Sigmoid colon (tissue), 7 donors: Measurements from ENCODE around the gene EEF1E1. TPM values are rescaled to one million over a fixed set of nuclear protein-coding genes. Genes with fewer than 3 reads are reported as not detected.

ENCODE experiments used
- DNase-seq: peaks from one replicate; pipeline ENCODE4 v3.0.0-alpha.2; 2019
- H3K27ac ChIP-seq, 4 donors: fragments of 200-600 bp; sonication (generic); one replicate each; pipeline ENCODE4 v1.5.1; 2016 to 2019; ENCODE audit warnings: mild to moderate bottlenecking in 1 of 4
- H3K27me3 ChIP-seq, 3 donors: fragments of 200-600 bp; sonication (generic); one replicate each; pipeline ENCODE4 v1.5.1; 2019; ENCODE audit warnings: mild to moderate bottlenecking in 1 of 3
- H3K36me3 ChIP-seq, 4 donors: fragments of 200-600 bp; sonication (generic); one replicate each; pipeline ENCODE4 v1.5.1; 2016 to 2019
- H3K4me1 ChIP-seq, 4 donors: fragments of 200-600 bp; sonication (generic); one replicate each; pipeline ENCODE4 v1.5.1; 2017 to 2019
- H3K4me3 ChIP-seq, 4 donors: fragments of 200-600 bp; sonication (generic); one replicate each; pipeline ENCODE4 v1.5.1; 2017 to 2019; ENCODE audit warnings: mild to moderate bottlenecking in 2 of 4, moderate library complexity in 1 of 4
- H3K9me3 ChIP-seq, 4 donors: fragments of 200-600 bp in 3 of 4; sonication (generic) in 3 of 4; one replicate each; pipeline versions ENCODE4 v1.5.1 to v1.6.1; 2013 to 2019
- EP300 ChIP-seq, 4 donors: sonication (generic); formaldehyde crosslinking; IDR thresholded peaks; one replicate each; pipeline ENCODE4 v1.6.1; 2017; ENCODE audit warnings: antibody characterized with exemption in 4 of 4
- POLR2A ChIP-seq, 2 donors: fragments of 450-650 bp; IDR thresholded peaks; one replicate each; pipeline ENCODE4 v1.6.1; 2016; ENCODE audit warnings: antibody characterized with exemption in 2 of 2, mild to moderate bottlenecking in 2 of 2, moderate library complexity in 2 of 2
- POLR2AphosphoS5 ChIP-seq, 4 donors: sonication (generic); formaldehyde crosslinking; IDR thresholded peaks; one replicate each; pipeline ENCODE4 v1.6.1; 2017; ENCODE audit warnings: antibody characterized with exemption in 4 of 4
- WGBS, 2 donors: extraction: QIAGEN DNeasy Blood & Tissue Kit; methylation state at CpG; one replicate each; pipeline ENCODE4 v1.1.7; 2013; 5-methylcytosine and 5-hydroxymethylcytosine counted together
- intact Hi-C: fragments of 100-400 bp; cut with DNase I; formaldehyde crosslinking; loops from one replicate; pipeline ENCODE4 v1.15.1; 2023
- polyA plus RNA-seq, 3 donors: library from polyadenylated mRNA; stranded (reverse); fragments of 200-250 nt; gene quantifications; one replicate each; pipeline ENCODE4 v1.2.3, GENCODE V29; 2013
- total RNA-seq, 4 donors: library from RNA; depleted of rRNA; stranded (reverse); fragments of >200 nt; gene quantifications; one replicate each; pipeline ENCODE4 v1.1.0, GENCODE V29; 2016
- TF ChIP-seq, protein P1 (sequence below), 4 experiments: fragments of 450-650 bp in 3 of 4; fragments of 200-600 bp in 1 of 4; IDR thresholded peaks; one replicate each; pipeline ENCODE4 v1.5.1; 2016 to 2019; ENCODE audit warnings: antibody characterized with exemption in 4 of 4, mild to moderate bottlenecking in 3 of 4, moderate library complexity in 2 of 4
- donor health status: healthy with polysubstance abuse.
- donor health status: Bipolar disorder and iron deficiency.
- donor health status: healthy.

The EEF1E1 gene
- total and polyA plus RNA-seq, 7 donors, result 11.4 to 36.7 (median 21.9) TPM

DNA sequence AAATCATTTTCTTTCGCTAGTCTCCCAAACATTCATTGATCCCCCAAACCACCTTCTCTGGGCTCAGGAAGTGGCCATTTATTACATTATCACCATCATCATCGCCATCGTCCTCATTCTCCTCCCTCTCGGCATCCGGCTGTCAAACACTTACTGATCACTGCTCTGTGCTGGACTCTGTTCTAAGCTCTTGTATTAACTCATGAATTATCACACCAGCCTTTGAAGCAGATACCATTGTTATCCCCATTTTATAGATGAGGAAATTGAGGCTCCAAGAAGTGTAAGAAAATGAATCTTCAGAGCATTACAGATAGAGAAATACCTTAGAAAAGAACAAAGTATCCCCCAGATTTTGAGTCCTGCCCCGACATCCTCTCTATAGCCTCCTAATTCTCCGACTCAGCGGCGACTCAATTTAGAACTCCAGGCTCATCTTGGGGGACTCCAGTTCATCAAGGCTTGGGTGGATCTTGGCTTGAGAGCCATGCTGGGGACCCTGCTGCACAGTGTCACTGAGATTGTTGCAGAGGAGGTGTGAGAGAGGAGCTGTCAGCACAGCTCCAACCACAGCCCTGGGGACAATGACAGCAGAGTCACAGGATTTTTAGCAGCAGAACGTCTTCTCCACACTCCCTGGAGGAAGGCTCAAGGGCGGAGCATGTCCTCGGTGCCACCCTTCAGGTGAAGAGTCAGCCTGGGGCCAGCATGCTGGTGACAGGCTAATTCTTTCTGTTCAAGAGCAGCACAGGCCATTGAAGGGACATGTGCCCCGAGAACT, 6.6 kb upstream of the EEF1E1 start:
- Histone ChIP-seq H3K4me1 (no peaks in the 10 kb centered on the region), H3K4me3 (no peak overlapping the region), H3K27me3 (peaks cover 0 to 17% (median 5%) of the 10 kb centered on the region in 3 donors), H3K9me3 (no peaks in the 10 kb centered on the region), H3K36me3 (no peaks in the 10 kb centered on the region), H3K27ac (no peak overlapping the region)
- TF ChIP-seq POLR2A (IDR thresholded peaks at IDR 0.05), result no peak
- no peak for TF ChIP-seq EP300 (IDR thresholded peaks at IDR 0.05)
- TF ChIP-seq, protein P1, sequence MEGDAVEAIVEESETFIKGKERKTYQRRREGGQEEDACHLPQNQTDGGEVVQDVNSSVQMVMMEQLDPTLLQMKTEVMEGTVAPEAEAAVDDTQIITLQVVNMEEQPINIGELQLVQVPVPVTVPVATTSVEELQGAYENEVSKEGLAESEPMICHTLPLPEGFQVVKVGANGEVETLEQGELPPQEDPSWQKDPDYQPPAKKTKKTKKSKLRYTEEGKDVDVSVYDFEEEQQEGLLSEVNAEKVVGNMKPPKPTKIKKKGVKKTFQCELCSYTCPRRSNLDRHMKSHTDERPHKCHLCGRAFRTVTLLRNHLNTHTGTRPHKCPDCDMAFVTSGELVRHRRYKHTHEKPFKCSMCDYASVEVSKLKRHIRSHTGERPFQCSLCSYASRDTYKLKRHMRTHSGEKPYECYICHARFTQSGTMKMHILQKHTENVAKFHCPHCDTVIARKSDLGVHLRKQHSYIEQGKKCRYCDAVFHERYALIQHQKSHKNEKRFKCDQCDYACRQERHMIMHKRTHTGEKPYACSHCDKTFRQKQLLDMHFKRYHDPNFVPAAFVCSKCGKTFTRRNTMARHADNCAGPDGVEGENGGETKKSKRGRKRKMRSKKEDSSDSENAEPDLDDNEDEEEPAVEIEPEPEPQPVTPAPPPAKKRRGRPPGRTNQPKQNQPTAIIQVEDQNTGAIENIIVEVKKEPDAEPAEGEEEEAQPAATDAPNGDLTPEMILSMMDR (IDR thresholded peaks at IDR 0.05), result no peak
- TF ChIP-seq POLR2AphosphoS5 (IDR thresholded peaks at IDR 0.05), result no peak
- 74 to 75% methylated on average over 13 of the region's 13 CpGs for WGBS, 2 donors
- no peak for DNase-seq
- intact Hi-C loops, result no loop called here

DNA sequence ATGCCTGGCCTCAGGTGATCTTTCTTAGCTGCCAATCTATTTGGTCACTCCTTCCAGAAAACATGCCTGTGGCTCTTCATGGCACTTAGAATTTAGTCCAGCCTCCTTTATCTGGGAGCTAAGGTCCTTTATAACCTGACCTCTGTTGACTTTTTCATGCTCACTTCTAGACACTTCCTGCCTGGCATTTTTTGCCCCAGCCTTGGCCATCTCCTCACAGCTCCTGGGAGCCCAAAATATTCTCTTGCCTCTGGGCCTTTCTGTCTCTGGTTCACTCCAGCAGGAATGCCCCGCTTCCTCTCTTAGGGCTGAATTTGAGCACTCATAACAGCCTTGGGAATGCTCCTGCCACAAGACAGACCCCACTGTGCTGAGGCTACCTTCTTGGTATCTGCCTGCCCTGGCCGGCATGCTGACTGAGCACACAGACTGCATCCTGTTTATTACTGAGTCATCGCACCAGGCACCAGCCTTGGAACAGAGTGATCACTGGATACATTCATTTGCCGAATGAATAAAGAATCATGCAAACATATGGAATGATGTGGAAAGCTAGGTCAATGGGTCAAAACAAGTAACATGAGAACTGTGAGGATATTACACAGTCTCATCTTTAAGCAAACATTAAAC, 5.8 kb upstream of the EEF1E1 start:
- WGBS, 2 donors, result 64 to 73% methylated on average over 4 of the region's 4 CpGs
- no peak for DNase-seq
- Histone ChIP-seq H3K4me3 (no peak overlapping the region), H3K4me1 (no peaks in the 10 kb centered on the region), H3K36me3 (no peaks in the 10 kb centered on the region), H3K27me3 (peaks cover 0 to 17% (median 5%) of the 10 kb centered on the region in 3 donors), H3K27ac (no peak overlapping the region), H3K9me3 (no peaks in the 10 kb centered on the region)
- TF ChIP-seq, protein P1 (IDR thresholded peaks at IDR 0.05), result no peak
- no peak for TF ChIP-seq EP300 (IDR thresholded peaks at IDR 0.05)
- no peak for TF ChIP-seq POLR2A (IDR thresholded peaks at IDR 0.05)
- TF ChIP-seq POLR2AphosphoS5 (IDR thresholded peaks at IDR 0.05), result no peak
- intact Hi-C loops, result no loop called here

DNA sequence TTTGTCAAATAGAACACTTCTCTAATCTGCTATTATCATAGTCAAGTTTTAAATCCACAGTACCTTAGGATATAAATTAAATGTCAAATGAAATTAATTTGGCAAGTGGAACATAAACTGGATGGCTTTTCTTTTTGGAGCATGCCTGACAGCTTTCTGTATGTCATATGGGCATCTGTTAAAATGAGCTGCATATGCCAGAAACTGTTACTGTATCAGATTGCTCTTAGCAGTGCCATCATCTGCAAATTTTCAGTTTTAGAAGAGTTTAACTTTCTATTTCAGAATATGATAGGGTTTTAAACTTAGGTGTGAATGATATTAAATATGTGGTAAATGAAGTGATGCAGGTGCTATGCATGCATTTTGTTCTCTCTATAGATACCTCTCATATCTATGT, 3.4 kb upstream of the EEF1E1 start:
- no peaks in the 10 kb centered on the region for H3K9me3 ChIP-seq
- H3K4me1 ChIP-seq, result peaks cover 0 to 9% (median 8%) of the 10 kb centered on the region in 4 donors
- peaks cover 0 to 17% (median 5%) of the 10 kb centered on the region in 3 donors for H3K27me3 ChIP-seq
- no peak for DNase-seq
- H3K4me3 ChIP-seq, result no peak overlapping the region
- TF ChIP-seq POLR2A (IDR thresholded peaks at IDR 0.05) (no peak), POLR2AphosphoS5 (IDR thresholded peaks at IDR 0.05) (no peak), EP300 (IDR thresholded peaks at IDR 0.05) (no peak)
- TF ChIP-seq, protein P1 (IDR thresholded peaks at IDR 0.05), result no peak
- no peaks in the 10 kb centered on the region for H3K36me3 ChIP-seq
- no peak overlapping the region for H3K27ac ChIP-seq
- intact Hi-C loops, result no loop called here

DNA sequence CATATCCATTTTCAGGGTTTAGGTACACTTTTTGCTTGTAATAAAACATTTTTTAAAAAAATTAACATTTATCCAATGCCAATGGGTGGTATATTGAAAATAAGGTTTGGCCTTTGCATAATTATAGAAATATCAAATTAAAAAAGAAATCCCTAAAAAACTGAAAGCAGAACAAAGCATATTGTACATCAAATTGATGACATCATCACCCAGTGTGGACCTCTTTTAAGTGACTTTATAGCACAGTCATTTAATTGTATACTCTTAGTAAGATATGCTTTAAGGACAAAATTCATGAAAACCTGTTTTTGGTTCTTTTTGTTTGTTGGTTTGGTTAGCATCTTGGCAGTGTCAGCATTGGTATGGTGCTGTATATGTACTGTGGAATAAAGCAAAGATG, 1.4 kb upstream of the EEF1E1 start:
- Histone ChIP-seq H3K27me3 (peaks cover 0 to 17% (median 5%) of the 10 kb centered on the region in 3 donors), H3K36me3 (no peaks in the 10 kb centered on the region), H3K4me3 (no peak overlapping the region), H3K4me1 (peaks cover 0 to 9% (median 8%) of the 10 kb centered on the region in 4 donors), H3K9me3 (no peaks in the 10 kb centered on the region), H3K27ac (no peak overlapping the region)
- DNase-seq, result no peak
- TF ChIP-seq POLR2AphosphoS5 (IDR thresholded peaks at IDR 0.05) (no peak), POLR2A (IDR thresholded peaks at IDR 0.05) (no peak), EP300 (IDR thresholded peaks at IDR 0.05) (no peak)
- TF ChIP-seq, protein P1 (IDR thresholded peaks at IDR 0.05), result no peak
- intact Hi-C loops, result loop anchor here (2.0 kb wide), 1 partner anchor 39 kb away; the partner anchor contains the start of gene BLOC1S5
